Stimulated activated CD4-positive, alpha-beta T cell treated with anti-CD3 and anti-CD28 coated beads, TNF-alpha, amount 100 ng/mL, for 4 hours (primary cell): ENCODE measurements around the gene TPCN2.
A peak's percentile ranks its signal among the peaks of the same experiment; 100 is the strongest.

ENCODE experiments used
- DNase-seq, 3 experiments: peaks; one replicate each; pipeline ENCODE4 v3.0.0-alpha.2; 2020; ENCODE audit warnings: low read depth in 3 of 3

Gene TPCN2

GRCh38 chr11:69113226-69113625 lies 64.5 kb downstream of the TPCN2 start:
- no peak for DNase-seq

DNA sequence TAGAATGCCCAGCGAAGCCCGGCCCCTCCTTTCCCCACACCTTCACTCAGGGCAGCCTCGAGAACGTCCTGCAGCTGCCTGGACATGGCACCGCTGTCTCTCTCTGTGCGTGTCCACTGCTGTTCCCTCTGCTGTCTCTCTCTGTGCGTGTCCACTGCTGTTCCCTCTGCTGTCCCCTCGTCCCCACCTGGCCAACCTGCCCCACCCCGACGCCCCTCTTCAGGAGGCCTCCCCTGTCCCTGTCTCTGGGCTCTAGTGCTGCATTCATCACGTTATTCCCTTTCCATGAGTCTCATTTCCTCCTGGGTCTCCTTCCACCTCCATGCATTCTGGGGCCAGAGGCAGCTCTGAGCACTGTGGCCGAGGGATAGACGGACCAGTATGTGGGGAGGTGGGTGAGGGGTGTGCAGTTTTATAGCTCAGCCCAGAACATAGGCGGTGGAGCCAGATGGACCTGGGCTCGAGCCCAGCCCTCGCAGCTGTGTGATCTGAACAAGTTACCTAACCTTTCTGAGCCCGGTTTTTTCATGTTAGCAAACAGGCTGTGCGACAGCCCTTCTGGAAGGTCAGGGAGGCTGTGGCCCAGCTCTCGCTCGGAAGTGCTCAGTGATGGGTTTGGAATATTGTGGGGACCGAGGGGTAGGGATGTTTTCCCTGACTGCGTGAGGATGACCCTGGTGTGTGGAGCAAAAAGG lies 65.1 kb downstream of the TPCN2 start:
- DNase-seq = no peak

- DNase-seq = no peak
Measured at GRCh38 chr11:69114362-69114761, 65.6 kb downstream of the TPCN2 start.

GRCh38 chr11:69114811-69115523 lies 66.2 kb downstream of the TPCN2 start:
- no peak for DNase-seq

- no peak for DNase-seq
Measured at GRCh38 chr11:69115586-69116560, 67.1 kb downstream of the TPCN2 start.

DNA sequence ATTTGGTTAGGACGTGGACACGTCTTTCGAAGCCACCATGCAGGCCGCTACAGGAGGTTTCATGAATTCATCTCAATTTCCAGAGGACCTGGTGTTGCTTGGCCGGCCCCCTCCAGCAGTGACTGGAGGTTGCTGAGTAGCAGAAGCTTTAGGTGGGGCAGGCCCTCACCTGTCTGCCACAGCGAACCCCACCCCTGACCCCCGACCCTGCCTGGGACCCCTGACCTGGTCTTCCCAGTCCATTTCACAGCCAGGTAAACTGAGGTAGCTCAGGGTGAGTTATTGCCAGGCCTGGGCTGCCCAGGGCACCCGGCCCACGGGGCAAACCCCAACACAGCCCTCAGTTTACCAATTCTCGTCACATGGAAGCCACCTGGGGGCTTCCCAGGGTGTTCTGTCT lies 67.9 kb downstream of the TPCN2 start:
- no peak for DNase-seq

- no peak for DNase-seq
Measured at GRCh38 chr11:69119190-69119589, 70.5 kb downstream of the TPCN2 start.

DNA sequence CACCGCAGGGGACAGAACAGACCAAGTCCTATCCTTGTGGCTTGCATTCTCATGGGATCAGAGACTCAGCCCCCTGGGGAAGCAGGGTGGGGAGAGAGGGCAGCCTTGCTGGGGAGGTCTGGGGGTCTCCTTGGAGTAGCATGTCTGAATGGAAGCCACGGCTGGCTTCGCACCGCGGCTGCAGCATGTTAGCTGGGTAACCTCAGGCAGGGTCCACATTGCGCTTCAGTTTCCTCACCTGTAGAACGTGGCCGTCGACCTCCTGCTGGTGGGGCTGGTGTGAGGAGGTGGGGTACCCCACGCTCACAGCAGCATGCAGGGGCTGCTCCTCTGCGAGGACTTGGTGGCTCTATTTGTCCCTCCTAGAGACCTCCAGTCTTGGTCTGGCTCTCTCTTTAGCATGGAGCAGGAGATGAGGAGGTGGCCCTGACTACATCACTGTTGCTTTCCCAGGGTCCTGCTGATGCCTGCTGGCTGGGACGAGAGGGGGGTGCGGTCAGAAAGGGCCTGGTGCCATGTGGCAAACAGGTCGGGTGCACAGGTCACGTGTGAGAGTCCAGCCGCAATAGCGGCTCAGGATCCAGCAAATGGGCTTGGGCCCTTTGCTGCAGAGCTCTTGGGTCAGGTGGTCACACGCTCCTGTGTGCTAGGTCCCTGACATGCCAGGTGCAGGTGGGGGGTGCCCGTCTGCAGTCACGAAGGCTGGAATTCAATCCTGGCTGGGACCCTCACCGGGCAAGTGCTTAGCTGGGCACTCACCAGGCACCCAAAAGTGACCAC lies 71.6 kb downstream of the TPCN2 start:
- DNase-seq = no peak

DNA sequence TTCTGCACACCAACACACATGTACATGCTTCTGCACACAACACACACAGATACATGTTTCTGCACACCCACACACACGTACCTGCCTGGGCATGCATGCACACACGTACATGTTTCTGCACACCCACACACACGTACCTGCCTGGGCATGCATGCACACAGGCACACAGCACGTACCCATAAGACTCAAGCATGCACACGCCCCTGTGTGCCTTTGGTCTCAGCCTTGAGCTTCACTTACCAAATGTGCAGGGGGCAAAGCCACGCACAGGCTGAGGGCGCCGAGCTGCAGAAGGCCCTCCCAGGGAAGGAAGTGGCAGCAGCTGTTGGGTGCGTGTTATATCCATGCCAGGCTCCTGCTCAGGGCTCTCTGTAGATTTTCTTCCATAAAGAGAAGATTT lies 72.3 kb downstream of the TPCN2 start:
- no peak for DNase-seq

DNA sequence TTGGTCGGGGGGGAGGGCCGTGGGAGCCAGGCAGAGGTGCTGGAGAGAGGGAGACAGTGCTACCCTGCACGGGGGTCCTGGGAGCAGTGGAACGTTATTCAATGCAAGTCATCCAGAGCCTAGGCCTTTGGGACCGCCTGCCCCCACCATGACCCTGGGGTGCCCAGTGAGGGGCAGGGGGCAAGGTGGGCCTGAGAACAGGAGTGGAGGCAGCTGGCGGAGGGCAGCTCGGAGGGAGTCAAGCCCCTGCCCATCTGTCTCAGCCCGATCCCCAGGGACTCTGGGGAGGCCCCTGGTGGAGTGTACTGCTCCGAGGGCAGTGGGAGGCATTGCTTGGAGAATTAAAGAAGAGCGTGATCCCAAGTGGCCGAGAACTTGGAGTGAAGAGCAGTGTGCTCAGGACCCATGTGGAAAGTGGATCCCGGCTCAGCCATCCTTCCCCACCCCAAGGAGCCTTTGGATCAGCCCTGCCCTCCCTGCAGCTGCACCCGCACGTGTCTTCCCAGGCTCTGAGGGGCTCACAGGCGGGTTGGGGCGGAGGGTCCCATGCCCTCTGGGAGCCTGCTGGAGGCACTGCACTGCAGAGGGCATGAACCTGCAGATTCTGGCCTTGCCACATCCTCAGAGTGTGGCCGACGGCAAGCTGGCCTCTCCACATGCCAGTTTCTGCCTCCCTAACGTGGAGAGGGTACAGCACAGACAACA lies 73.0 kb downstream of the TPCN2 start:
- no peak for DNase-seq

- no peak for DNase-seq
Measured at GRCh38 chr11:69122326-69122629, 73.5 kb downstream of the TPCN2 start.

- peak; percentile 58 to 85 (median 78) for DNase-seq
Measured at GRCh38 chr11:69122630-69123431, 74.1 kb downstream of the TPCN2 start.

GRCh38 chr11:69123593-69124545 lies 75.1 kb downstream of the TPCN2 start:
- DNase-seq = no peak

- DNase-seq = no peak
Measured at GRCh38 chr11:69125861-69126260, 77.1 kb downstream of the TPCN2 start.

DNA sequence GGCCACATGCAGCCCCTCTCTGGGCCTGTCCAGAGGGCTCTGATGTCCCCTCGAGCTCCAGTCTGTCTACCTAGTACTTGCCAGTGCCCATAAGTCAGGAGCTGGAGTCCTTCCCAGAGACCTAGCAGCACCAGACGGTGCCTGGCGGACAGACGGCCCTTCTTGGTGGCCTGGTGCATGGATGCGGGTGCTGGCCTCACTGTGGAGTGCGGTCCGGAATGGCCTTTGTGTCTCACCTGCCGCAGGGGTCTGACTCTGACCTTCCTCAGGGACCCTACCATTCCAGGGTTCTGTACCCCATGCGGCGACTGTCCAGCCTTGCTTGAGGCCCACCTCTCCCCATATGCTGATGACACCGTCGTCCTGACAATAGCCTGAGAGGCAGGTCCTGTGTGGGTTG lies 77.6 kb downstream of the TPCN2 start:
- DNase-seq = no peak

- DNase-seq = no peak
Measured at GRCh38 chr11:69127081-69127850, 78.5 kb downstream of the TPCN2 start.

- no peak for DNase-seq
Measured at GRCh38 chr11:69127884-69128283, 79.2 kb downstream of the TPCN2 start.

GRCh38 chr11:69129053-69129452 lies 80.3 kb downstream of the TPCN2 start:
- no peak for DNase-seq
